Measurements from ENCODE around the gene CALML5. TPM values are rescaled to one million over a fixed set of nuclear protein-coding genes. Genes with fewer than 3 reads are reported as not detected.

The CALML5 gene
- total RNA-seq, 2 experiments from 2014 or later = not detected

DNA sequence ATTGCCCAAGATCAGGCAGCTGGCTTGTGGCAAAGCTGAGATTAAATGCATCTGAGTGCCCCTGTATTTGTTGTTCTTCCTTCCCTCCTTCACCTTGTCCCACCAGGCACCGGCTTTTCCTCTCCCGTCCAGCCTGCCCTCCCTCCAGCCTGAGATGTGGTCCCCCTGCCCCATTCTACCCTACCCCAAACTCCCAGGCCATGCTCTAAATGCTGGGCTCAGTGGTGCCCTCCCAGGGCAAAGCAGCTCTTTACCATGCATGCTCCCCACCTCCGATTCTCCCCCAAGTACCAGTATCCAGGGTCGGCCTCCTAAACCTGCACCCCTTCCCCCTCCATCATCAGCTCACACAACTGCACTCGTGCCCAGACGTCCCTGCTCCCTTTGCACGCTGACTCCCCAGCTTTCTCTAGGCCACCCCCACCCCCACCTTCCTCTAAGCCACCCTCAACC lies 36.5 kb downstream of the CALML5 start:
- ChIA-PET POLR2A (no interaction called here), CTCF (interaction anchor here (0.6 to 2.9 kb wide), 3 partner anchors 160 to 655 kb away, joined by 3 to 13 read pairs (median 3); no protein-coding TSS in a partner anchor)
- Mint-ChIP-seq H3K4me1 (peaks cover 6% of the 10 kb centered on the region), H3K27me3 (no peaks in the 10 kb centered on the region), H3K9me3 (peaks cover under 1% of the 10 kb centered on the region), H3K4me3 (no peak overlapping the region), H3K27ac (no peak overlapping the region), H3K36me3 (ENCODE audit: low read depth) (peaks cover 18% of the 10 kb centered on the region)
- DNase-seq = no peak

DNA sequence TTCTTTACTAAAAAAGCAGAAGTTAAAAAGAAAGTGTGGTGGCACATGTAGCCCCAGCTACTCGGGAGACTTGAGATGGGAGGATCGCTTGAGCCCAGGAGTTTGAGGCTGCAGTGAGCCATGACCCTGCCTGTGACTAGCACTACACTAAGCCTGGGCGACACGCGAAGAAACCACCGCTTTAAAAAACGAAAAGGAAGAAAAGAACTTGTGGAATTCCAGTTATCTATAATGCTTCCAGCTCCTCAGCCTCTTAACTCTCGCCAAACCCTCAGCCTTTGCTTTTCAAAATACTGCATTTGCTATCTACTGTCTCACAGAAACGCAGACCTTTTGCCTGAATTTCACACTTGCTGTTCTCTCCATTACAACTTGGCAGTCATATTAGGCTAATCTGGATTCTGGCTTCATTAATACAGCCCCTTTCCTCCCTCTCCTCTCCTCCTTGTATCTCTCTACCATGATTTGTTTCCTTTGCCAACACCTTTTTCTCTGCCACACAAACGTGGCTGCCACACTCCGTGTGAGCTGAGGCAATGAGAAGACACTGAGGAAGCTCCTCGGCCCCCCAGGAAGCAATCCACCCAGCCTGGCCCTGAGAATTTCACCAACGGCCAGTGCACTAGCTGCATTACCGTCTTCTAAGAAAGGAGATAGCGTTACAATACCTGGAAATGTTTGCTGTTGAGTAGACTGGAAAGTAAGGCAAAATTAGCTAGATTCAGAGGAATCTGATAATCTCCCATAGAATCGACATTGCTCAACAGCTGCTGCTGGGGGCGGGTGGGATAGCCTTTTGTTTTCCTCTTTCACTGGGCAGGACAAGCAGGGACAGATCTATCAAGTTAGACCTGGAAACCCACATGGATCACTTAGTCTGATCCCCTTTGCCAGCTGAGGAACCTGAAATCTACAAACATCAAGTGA lies 37.2 kb downstream of the CALML5 start:
- Mint-ChIP-seq H3K36me3 (ENCODE audit: low read depth) (peaks cover 25% of the 10 kb centered on the region), H3K9me3 (peaks cover 2% of the 10 kb centered on the region), H3K4me1 (peaks cover 9% of the 10 kb centered on the region), H3K27me3 (no peaks in the 10 kb centered on the region), H3K27ac (no peak overlapping the region), H3K4me3 (no peak overlapping the region)
- DNase-seq = no peak
- ChIA-PET POLR2A (no interaction called here), CTCF (interaction anchor here (0.6 to 2.9 kb wide), 4 partner anchors 87 to 395 kb away, joined by 3 to 13 read pairs (median 4); no protein-coding TSS in a partner anchor)

DNA sequence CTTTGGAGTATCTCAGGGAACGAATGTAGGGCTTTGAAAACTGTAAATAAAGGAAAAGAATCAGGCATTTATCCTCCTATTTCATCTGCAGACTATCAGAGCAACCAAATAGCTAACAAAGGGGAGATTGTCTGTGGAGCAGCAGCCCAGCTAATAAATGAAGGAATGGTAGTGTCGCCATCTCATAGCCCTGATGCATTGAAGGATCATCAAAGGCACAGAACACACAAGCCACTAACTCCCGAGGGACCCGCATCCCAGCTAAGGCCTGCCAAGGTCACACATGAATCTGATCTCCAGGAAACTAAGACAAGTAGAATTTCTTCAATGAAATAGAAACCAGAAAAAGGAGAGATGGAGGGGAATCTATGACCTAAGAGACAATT lies 38.2 kb downstream of the CALML5 start:
- no peaks in the 10 kb centered on the region for H3K27me3 Mint-ChIP-seq
- H3K36me3 Mint-ChIP-seq (ENCODE audit: low read depth) = peaks cover 34% of the 10 kb centered on the region
- ChIA-PET POLR2A (no interaction called here), CTCF (interaction anchor here (1.2 to 2.9 kb wide), 3 partner anchors 88 to 168 kb away, joined by 3 to 13 read pairs (median 4); no protein-coding TSS in a partner anchor)
- no peak overlapping the region for H3K4me3 Mint-ChIP-seq
- peaks cover 2% of the 10 kb centered on the region for H3K9me3 Mint-ChIP-seq
- peaks cover 14% of the 10 kb centered on the region for H3K4me1 Mint-ChIP-seq
- H3K27ac Mint-ChIP-seq = no peak overlapping the region
- DNase-seq = no peak

DNA sequence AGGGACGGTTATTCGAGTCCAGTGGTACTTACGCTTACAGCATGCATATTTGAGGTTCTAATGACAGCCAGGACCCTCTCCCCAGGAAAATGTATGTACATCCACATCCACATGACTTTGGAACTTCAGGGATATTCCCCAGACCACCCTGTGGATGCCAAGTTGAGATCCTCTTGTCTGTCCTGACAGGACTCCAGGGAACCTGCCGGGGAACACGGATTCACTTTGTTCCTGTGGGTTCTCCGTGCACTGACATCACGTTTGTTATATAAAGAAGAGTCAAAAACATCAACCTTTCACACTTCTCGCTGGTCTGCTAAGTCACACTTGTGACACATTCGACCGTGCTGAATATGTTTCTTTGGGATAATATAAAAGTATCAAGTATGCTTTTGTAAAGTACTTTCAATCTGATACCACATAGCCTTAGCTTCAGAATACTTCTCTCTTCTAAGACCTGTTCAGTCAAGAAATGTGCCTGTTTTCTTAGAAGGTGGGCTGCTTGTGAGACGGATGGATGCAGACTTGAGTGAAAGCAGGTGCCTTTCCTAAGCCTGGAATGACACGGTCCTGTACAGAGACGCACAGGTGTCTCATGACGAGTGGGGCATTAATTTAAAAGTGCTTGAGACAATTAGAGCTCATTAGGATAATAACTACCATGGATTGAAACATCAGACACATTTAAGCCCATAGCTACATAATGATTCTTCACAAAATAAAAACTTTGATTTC lies 38.7 kb downstream of the CALML5 start:
- DNase-seq = no peak
- no peak overlapping the region for H3K27ac Mint-ChIP-seq
- peaks cover 14% of the 10 kb centered on the region for H3K4me1 Mint-ChIP-seq
- no peaks in the 10 kb centered on the region for H3K27me3 Mint-ChIP-seq
- CTCF ChIA-PET = interaction anchor here (2.9 kb wide), 1 partner anchor 162 kb away, joined by 13 read pairs; no protein-coding TSS in a partner anchor
- H3K4me3 Mint-ChIP-seq = no peak overlapping the region
- peaks cover 2% of the 10 kb centered on the region for H3K9me3 Mint-ChIP-seq
- H3K36me3 Mint-ChIP-seq (ENCODE audit: low read depth) = peaks cover 40% of the 10 kb centered on the region
- POLR2A ChIA-PET = no interaction called here

- Mint-ChIP-seq H3K9me3 (peaks cover 2% of the 10 kb centered on the region), H3K4me1 (peaks cover 14% of the 10 kb centered on the region), H3K27ac (no peak overlapping the region), H3K36me3 (ENCODE audit: low read depth) (peaks cover 55% of the 10 kb centered on the region), H3K27me3 (no peaks in the 10 kb centered on the region), H3K4me3 (no peak overlapping the region)
- DNase-seq = no peak
- CTCF ChIA-PET = no interaction called here
- POLR2A ChIA-PET = no interaction called here
These were observed 40.2 kb downstream of the CALML5 start for GRCh38 chr10:5458949-5459747.

DNA sequence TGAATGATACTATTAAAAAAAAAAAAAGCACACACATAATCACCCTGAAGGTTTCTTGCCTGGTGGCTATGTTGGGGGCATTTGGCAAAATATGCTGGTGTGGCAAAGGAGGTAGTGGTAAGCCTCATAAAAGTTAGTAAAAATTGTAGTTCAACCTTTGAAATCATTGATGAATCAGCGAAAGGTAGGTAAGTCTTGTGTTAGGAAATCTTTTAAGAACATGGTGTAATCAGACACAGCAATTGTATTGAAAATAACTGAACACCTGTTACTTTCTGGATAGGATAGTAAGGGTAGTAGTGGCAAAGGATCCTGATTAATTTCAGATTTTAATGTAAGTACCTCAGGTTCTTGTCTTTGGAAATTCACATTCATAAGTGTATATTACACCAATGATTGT lies 40.9 kb downstream of the CALML5 start:
- peaks cover 61% of the 10 kb centered on the region for H3K36me3 Mint-ChIP-seq (ENCODE audit: low read depth)
- DNase-seq = no peak
- H3K9me3 Mint-ChIP-seq = peaks cover 2% of the 10 kb centered on the region
- H3K4me1 Mint-ChIP-seq = peaks cover 14% of the 10 kb centered on the region
- peak overlapping the region; percentile 81 for H3K27ac Mint-ChIP-seq
- CTCF ChIA-PET = interaction anchor here (0.5 kb wide), 1 partner anchor 604 kb away, joined by 4 read pairs; the partner anchor contains the start of gene IL2RA
- no peak overlapping the region for H3K4me3 Mint-ChIP-seq
- POLR2A ChIA-PET = no interaction called here
- H3K27me3 Mint-ChIP-seq = no peaks in the 10 kb centered on the region

GRCh38 chr10:5457741-5458140 lies 41.6 kb downstream of the CALML5 start:
- POLR2A ChIA-PET = no interaction called here
- Mint-ChIP-seq H3K4me1 (peaks cover 14% of the 10 kb centered on the region), H3K9me3 (peaks cover 2% of the 10 kb centered on the region), H3K27ac (peak overlapping the region; percentile 81), H3K4me3 (no peak overlapping the region), H3K36me3 (ENCODE audit: low read depth) (peaks cover 68% of the 10 kb centered on the region), H3K27me3 (no peaks in the 10 kb centered on the region)
- CTCF ChIA-PET = interaction anchor here (0.5 kb wide), 1 partner anchor 605 kb away, joined by 4 read pairs; the partner anchor contains the start of gene IL2RA
- no peak for DNase-seq

GRCh38 chr10:5456563-5456962 lies 42.8 kb downstream of the CALML5 start:
- CTCF ChIA-PET = no interaction called here
- Mint-ChIP-seq H3K27ac (no peak overlapping the region), H3K4me3 (no peak overlapping the region), H3K27me3 (no peaks in the 10 kb centered on the region), H3K9me3 (peaks cover 2% of the 10 kb centered on the region), H3K36me3 (ENCODE audit: low read depth) (peaks cover 76% of the 10 kb centered on the region), H3K4me1 (peaks cover 15% of the 10 kb centered on the region)
- no peak for DNase-seq
- POLR2A ChIA-PET = no interaction called here

- H3K27me3 Mint-ChIP-seq = no peaks in the 10 kb centered on the region
- H3K27ac Mint-ChIP-seq = peak overlapping the region; percentile 5
- peaks cover 27% of the 10 kb centered on the region for H3K4me1 Mint-ChIP-seq
- peaks cover 69% of the 10 kb centered on the region for H3K36me3 Mint-ChIP-seq (ENCODE audit: low read depth)
- CTCF ChIA-PET = interaction anchor here (0.9 to 1.7 kb wide), 4 partner anchors 8 to 176 kb away, joined by 3 read pairs; no protein-coding TSS in a partner anchor
- H3K4me3 Mint-ChIP-seq = no peak overlapping the region
- POLR2A ChIA-PET = interaction anchor here (0.6 to 0.7 kb wide), 2 partner anchors 14 to 219 kb away, joined by 3 read pairs; no protein-coding TSS in a partner anchor
- DNase-seq = no peak
- peaks cover 2% of the 10 kb centered on the region for H3K9me3 Mint-ChIP-seq
These were observed 45.5 kb downstream of the CALML5 start for GRCh38 chr10:5453749-5454489.

DNA sequence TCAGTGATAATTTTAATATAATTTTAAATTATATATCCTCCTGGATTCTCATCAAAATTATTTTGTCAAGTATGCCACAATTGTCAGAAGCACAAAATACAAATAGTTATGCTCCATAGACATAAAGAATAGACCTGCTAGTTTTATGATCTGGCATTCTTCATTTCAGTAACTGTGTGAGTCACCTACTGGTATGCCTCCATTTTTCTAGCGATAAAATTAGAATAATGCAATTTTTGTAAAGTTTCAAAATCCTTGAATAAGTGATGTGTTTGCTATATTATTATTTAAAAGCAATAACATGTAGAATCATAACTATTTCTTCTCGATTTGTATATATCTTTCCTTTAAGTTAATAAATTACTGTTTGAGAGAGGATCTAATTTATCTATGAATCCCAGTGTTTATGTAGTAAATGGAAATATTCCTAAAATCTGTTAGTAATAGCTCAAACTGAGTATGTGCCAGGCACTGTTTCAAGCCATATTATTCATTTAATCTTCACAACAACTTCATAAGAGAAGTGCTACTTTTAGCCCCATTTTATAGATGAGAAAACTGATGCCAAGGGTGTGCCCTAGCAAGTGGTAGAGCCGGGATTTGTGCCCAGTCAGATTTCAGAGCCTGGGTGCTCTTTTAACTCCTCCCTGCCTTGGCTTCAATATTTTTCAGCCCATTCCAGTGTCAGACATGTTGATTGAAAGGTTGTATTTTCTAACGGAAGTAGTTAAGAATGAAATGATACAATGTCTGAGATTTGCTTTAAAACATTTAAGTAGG lies 48.6 kb downstream of the CALML5 start:
- peaks cover 40% of the 10 kb centered on the region for H3K4me1 Mint-ChIP-seq
- no peaks in the 10 kb centered on the region for H3K27me3 Mint-ChIP-seq
- CTCF ChIA-PET = no interaction called here
- H3K9me3 Mint-ChIP-seq = no peaks in the 10 kb centered on the region
- no peak overlapping the region for H3K4me3 Mint-ChIP-seq
- H3K36me3 Mint-ChIP-seq (ENCODE audit: low read depth) = peaks cover 42% of the 10 kb centered on the region
- no peak overlapping the region for H3K27ac Mint-ChIP-seq
- DNase-seq = no peak
- POLR2A ChIA-PET = no interaction called here

GRCh38 chr10:5449823-5450222 lies 49.5 kb downstream of the CALML5 start:
- no peaks in the 10 kb centered on the region for H3K27me3 Mint-ChIP-seq
- no peaks in the 10 kb centered on the region for H3K9me3 Mint-ChIP-seq

More at GRCh38 chr10:5449823-5450222, 49.5 kb downstream of the CALML5 start:
- Mint-ChIP-seq H3K4me1 (peaks cover 47% of the 10 kb centered on the region), H3K27ac (no peak overlapping the region), H3K4me3 (no peak overlapping the region), H3K36me3 (ENCODE audit: low read depth) (peaks cover 35% of the 10 kb centered on the region)
- no peak for DNase-seq
- ChIA-PET CTCF (no interaction called here), POLR2A (no interaction called here)
